Measurements from ENCODE around the gene SP4. TPM values are rescaled to one million over a fixed set of nuclear protein-coding genes. Genes with fewer than 3 reads are reported as not detected.
A peak's percentile ranks its signal among the peaks of the same experiment; 100 is the strongest.

The SP4 gene
- total and polyA plus RNA-seq, 2 donors (not counting 1 experiment from before 2014, with no cell fraction given), result 7.1 to 42.4 TPM

GRCh38 chr7:21429786-21430574, 2.1 kb downstream of the SP4 start:
- no peak for TF ChIP-seq EZH2 (IDR thresholded peaks at IDR 0.05; ENCODE audit: borderline replicate concordance, insufficient read depth, low read depth, low read length, poor library complexity, severe bottlenecking)
- TF ChIP-seq CTCF (IDR thresholded peaks at IDR 0.05), result no peak
- peak overlapping the region; percentile 93 for H3K4me2 ChIP-seq (replicated peaks; ENCODE audit: low read depth, low read length, poor library complexity, severe bottlenecking)
- peak overlapping the region; percentile 3 for H3K27ac Mint-ChIP-seq
- ChIA-PET POLR2A (no interaction called here), CTCF (interaction anchor here (2.0 to 2.2 kb wide), 2 partner anchors 167 to 170 kb away, joined by 5 to 6 read pairs; no protein-coding TSS in a partner anchor)
- peak overlapping the region; percentile 98 for H3K4me3 Mint-ChIP-seq
- H3K4me1 Mint-ChIP-seq, result peaks cover 72% of the 10 kb centered on the region
- WGBS (ENCODE audit: insufficient coverage), result 93% methylated on average over 8 of the region's 8 CpGs
- no peak overlapping the region for H3K27ac ChIP-seq (ENCODE audit: low read length in 2 of 2)
- DNase-seq (no peak), ATAC-seq (ENCODE audit: low read depth) (no peak)
- no peak overlapping the region for H2AFZ ChIP-seq (ENCODE audit: insufficient read depth, low read depth, low read length, poor library complexity, severe bottlenecking)
- peaks cover 44 to 54% of the 10 kb centered on the region in 2 donors for H3K4me1 ChIP-seq (ENCODE audit: control insufficient read depth in 2 of 2, insufficient read depth in 2 of 2, low read length in 2 of 2)
- no peaks in the 10 kb centered on the region for H3K27me3 ChIP-seq (replicated peaks in 1 of 4; ENCODE audit: control extremely low read depth in 1 of 4, control insufficient read depth in 3 of 4, insufficient read depth in 4 of 4, low read length in 3 of 4)
- H3K4me3 ChIP-seq (ENCODE audit: control extremely low read depth in 1 of 5, extremely low read depth in 1 of 5, insufficient read depth in 1 of 5, low read depth in 2 of 5, low read length in 4 of 5), result peak overlapping the region in 1 of 5 experiments; percentile 44
- peaks cover 66% of the 10 kb centered on the region for H3K79me2 ChIP-seq (ENCODE audit: control insufficient read depth, insufficient read depth, low read length)
- peak overlapping the region; percentile 42 for H3K9ac ChIP-seq (ENCODE audit: low read length)
- H4K20me1 ChIP-seq (ENCODE audit: control insufficient read depth, insufficient read depth, low read length, poor library complexity, severe bottlenecking), result peaks cover 27% of the 10 kb centered on the region
- H3K36me3 ChIP-seq (replicated peaks in 1 of 2; ENCODE audit: control extremely low read depth in 1 of 2, control insufficient read depth in 1 of 2, extremely low read depth in 1 of 2, insufficient read depth in 2 of 2, low read length in 1 of 2), result peaks cover 2 to 16% of the 10 kb centered on the region in 2 experiments
- no peaks in the 10 kb centered on the region for H3K27me3 Mint-ChIP-seq
- intact Hi-C loops (cut with micrococcal nuclease), result loop anchor here (2.0 to 5.0 kb wide), 7 partner anchors 57 to 1752 kb away; partner anchors contain the start of genes MACC1, NUP42 and POLR1F
- H3K9me3 ChIP-seq (ENCODE audit: control extremely low read depth in 1 of 3, control insufficient read depth in 2 of 3, insufficient read depth in 1 of 3, low read length in 2 of 3), result no peaks in the 10 kb centered on the region
- H3K9me3 Mint-ChIP-seq (ENCODE audit: insufficient read depth), result no peaks in the 10 kb centered on the region

GRCh38 chr7:21430575-21430954, 2.7 kb downstream of the SP4 start:
- DNase-seq (no peak), ATAC-seq (ENCODE audit: low read depth) (no peak)
- ChIA-PET CTCF (interaction anchor here (2.0 to 2.2 kb wide), 2 partner anchors 167 to 170 kb away, joined by 5 to 6 read pairs; no protein-coding TSS in a partner anchor), POLR2A (no interaction called here)
- Histone ChIP-seq H4K20me1 (ENCODE audit: control insufficient read depth, insufficient read depth, low read length, poor library complexity, severe bottlenecking) (peaks cover 33% of the 10 kb centered on the region), H3K27me3 (replicated peaks in 1 of 4; ENCODE audit: control extremely low read depth in 1 of 4, control insufficient read depth in 3 of 4, insufficient read depth in 4 of 4, low read length in 3 of 4) (no peaks in the 10 kb centered on the region), H2AFZ (ENCODE audit: insufficient read depth, low read depth, low read length, poor library complexity, severe bottlenecking) (no peak overlapping the region), H3K9ac (ENCODE audit: low read length) (peak overlapping the region; percentile 42), H3K79me2 (ENCODE audit: control insufficient read depth, insufficient read depth, low read length) (peaks cover 72% of the 10 kb centered on the region), H3K27ac (ENCODE audit: low read length in 2 of 2) (no peak overlapping the region), H3K9me3 (ENCODE audit: control extremely low read depth in 1 of 3, control insufficient read depth in 2 of 3, insufficient read depth in 1 of 3, low read length in 2 of 3) (no peaks in the 10 kb centered on the region), H3K4me3 (ENCODE audit: control extremely low read depth in 1 of 5, extremely low read depth in 1 of 5, insufficient read depth in 1 of 5, low read depth in 2 of 5, low read length in 4 of 5) (peak overlapping the region in 2 of 5 experiments; percentile 18 to 44), H3K36me3 (replicated peaks in 1 of 2; ENCODE audit: control extremely low read depth in 1 of 2, control insufficient read depth in 1 of 2, extremely low read depth in 1 of 2, insufficient read depth in 2 of 2, low read length in 1 of 2) (peaks cover 3 to 18% of the 10 kb centered on the region in 2 experiments), H3K4me1 (ENCODE audit: control insufficient read depth in 2 of 2, insufficient read depth in 2 of 2, low read length in 2 of 2) (peaks cover 44 to 54% of the 10 kb centered on the region in 2 donors), H3K4me2 (replicated peaks; ENCODE audit: low read depth, low read length, poor library complexity, severe bottlenecking) (peak overlapping the region; percentile 93)
- H3K4me1 Mint-ChIP-seq, result peaks cover 76% of the 10 kb centered on the region
- no CpG with 5 or more reads among the region's 3 CpGs for WGBS (ENCODE audit: insufficient coverage)
- H3K27me3 Mint-ChIP-seq, result no peaks in the 10 kb centered on the region
- H3K9me3 Mint-ChIP-seq (ENCODE audit: insufficient read depth), result no peaks in the 10 kb centered on the region
- intact Hi-C loops (cut with micrococcal nuclease), result loop anchor here (5.0 kb wide), 1 partner anchor 57 kb away; no protein-coding TSS in a partner anchor
- H3K4me3 Mint-ChIP-seq, result peak overlapping the region; percentile 98
- no peak overlapping the region for H3K27ac Mint-ChIP-seq
- TF ChIP-seq CTCF (IDR thresholded peaks at IDR 0.05) (no peak), EZH2 (IDR thresholded peaks at IDR 0.05; ENCODE audit: borderline replicate concordance, insufficient read depth, low read depth, low read length, poor library complexity, severe bottlenecking) (no peak)

All from B cell (primary cell).